ENCODE measurements around the gene GTSE1. TPM values are rescaled to one million over a fixed set of nuclear protein-coding genes. Genes with fewer than 3 reads are reported as not detected.
A peak's percentile ranks its signal among the peaks of the same experiment; 100 is the strongest.

GTSE1 gene
- total RNA-seq, 1 donor from 2014 or later: 29.7 TPM

DNA sequence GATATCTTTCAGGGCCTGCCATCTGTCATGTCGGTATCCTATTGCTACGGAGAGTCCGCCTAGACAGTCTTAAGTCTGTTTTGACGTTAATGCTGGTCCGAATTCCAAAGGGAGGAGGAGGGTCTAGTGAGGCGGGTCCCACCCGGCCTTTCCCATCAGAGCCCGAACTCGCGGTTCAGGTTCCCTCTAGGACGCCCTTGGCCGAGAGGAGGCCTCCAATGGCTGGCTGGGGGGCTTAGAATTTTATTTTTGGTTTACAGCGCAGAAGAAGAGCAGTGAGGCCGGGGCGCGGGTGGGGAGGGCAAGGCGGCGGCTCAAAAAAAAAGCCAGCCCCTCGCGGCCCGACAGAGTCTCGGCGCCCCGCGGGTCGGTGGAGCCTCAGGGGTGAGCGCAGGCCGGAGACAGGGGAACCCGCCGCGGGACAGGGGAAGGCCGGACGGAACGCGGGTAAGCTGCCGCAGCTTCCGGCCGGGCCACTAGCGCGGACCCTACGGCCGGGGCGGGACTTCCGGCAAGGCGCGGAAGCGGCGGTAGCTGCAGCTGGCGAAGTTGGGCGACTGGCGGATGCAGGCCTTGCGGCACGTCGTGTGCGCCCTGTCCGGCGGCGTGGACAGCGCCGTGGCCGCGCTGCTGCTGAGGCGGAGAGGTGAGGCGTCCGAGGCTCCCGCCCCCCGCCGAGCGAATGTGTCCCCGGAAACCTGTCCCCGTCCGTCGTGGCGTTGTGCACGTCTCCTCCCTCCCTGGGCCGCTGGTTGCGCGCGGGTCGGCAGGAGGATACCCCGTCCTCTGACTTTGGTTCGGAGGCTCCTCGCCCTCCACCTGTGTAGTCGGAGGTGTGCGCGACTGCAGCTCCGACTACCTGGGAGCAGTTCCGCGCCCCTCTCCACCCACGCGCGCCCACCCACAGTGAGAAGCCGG is 38.8 kb downstream of the GTSE1 start, which contains the start of gene TRMU:
TSS of gene TRMU (plus strand) at position 514 of the 918 bp plus-strand sequence. CDS start at position 565, 51 bp downstream.
- Histone ChIP-seq H3F3A (ENCODE audit: low read depth) (peaks cover 22% of the 10 kb centered on the region), H4K20me1 (ENCODE audit: low read depth) (peaks cover 27% of the 10 kb centered on the region), H3K4me1 (peaks cover 8% of the 10 kb centered on the region), H3K4me2 (peak within 1 kb of the TSS; percentile 83), H3K27ac (no peak within 1 kb of the TSS), H3K4me3 (peak within 1 kb of the TSS; percentile 88), H3K27me3 (no peaks in the 10 kb centered on the region), H3K36me3 (no peaks in the 10 kb centered on the region), H2AFZ (replicated peaks) (peak within 1 kb of the TSS; percentile 71), H3K9me3 (ENCODE audit: low read depth) (no peaks in the 10 kb centered on the region), H3K79me2 (ENCODE audit: low read depth) (peaks cover 24% of the 10 kb centered on the region), H3K9ac (peak within 1 kb of the TSS; percentile 82)
- Mint-ChIP-seq H3K9me3 (no peaks in the 10 kb centered on the region), H3K27ac (peak within 1 kb of the TSS; percentile 99), H3K4me3 (peak within 1 kb of the TSS; percentile 98), H3K27me3 (ENCODE audit: insufficient read depth, low read depth) (peaks cover 8% of the 10 kb centered on the region), H3K36me3 (peaks cover 24% of the 10 kb centered on the region), H3K4me1 (peaks cover 18% of the 10 kb centered on the region)
- TF ChIP-seq EZH2 (IDR thresholded peaks at IDR 0.05): peak; percentile 39
- TF ChIP-seq EZH2phosphoT487 (IDR thresholded peaks at IDR 0.05): no peak
- DNase-seq (ENCODE audit: low spot score): peak; percentile 95

DNA sequence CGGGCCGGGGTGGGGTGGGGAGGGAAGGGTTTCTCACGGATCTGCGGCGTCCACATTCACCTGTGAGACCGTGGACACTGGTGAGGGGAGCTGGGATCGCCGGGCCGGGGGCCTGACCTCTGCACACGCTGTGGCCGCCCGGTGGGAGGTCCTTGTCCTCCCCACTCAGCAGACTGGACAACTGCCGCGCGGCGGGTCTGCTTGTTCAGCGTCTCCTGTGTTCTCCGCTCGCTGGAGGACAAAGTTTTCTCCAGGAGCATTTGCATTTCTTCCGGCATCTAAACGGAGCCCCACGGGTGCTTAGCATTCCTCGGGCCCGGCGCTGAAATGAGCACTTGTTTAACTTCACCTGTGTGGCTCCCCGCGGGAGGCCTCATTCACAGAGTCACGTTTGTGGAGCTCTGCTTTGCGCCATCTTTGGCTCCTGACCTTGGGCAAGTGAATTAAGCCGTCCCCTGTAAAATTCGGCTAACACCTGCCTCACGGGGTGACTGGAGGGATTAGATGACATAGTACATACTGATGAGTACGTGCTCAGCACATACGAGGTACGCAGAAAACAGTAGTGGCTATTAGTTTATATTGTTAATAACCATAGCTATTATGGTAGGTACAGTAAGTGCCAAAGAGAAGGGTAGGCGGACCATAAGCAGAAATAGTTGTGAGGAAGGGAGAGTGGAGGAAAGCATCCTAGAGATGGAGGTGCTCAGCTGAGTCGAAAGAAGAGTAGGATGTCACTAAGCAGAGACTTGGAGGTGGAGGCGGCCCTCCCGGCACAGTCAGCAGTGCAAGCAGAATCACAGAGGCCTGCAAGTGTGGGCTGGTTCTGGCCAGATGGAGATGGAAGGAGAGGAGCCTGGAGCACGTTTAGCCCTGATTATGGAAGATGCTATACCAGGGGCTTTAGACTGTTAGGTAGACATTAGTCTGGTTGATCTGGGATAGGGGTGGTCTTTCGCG is 39.7 kb downstream of the GTSE1 start:
- H3K79me2 ChIP-seq (ENCODE audit: low read depth): peaks cover 24% of the 10 kb centered on the region
- Mint-ChIP-seq H3K27me3 (ENCODE audit: insufficient read depth, low read depth) (peaks cover 8% of the 10 kb centered on the region), H3K9me3 (no peaks in the 10 kb centered on the region), H3K27ac (peak overlapping the region; percentile 92), H3K4me1 (peaks cover 18% of the 10 kb centered on the region), H3K36me3 (peaks cover 27% of the 10 kb centered on the region), H3K4me3 (peak overlapping the region; percentile 98)
- no peaks in the 10 kb centered on the region for H3K9me3 ChIP-seq (ENCODE audit: low read depth)
- peak overlapping the region; percentile 88 for H3K4me3 ChIP-seq
- peaks cover 32% of the 10 kb centered on the region for H4K20me1 ChIP-seq (ENCODE audit: low read depth)
- no peak overlapping the region for H3K27ac ChIP-seq
- no peaks in the 10 kb centered on the region for H3K36me3 ChIP-seq
- peak overlapping the region; percentile 83 for H3K4me2 ChIP-seq
- peaks cover 8% of the 10 kb centered on the region for H3K4me1 ChIP-seq
- no peaks in the 10 kb centered on the region for H3K27me3 ChIP-seq
- peak overlapping the region; percentile 82 for H3K9ac ChIP-seq
- peaks cover 22% of the 10 kb centered on the region for H3F3A ChIP-seq (ENCODE audit: low read depth)
- no peak for TF ChIP-seq EZH2phosphoT487 (IDR thresholded peaks at IDR 0.05)
- TF ChIP-seq, protein P1, sequence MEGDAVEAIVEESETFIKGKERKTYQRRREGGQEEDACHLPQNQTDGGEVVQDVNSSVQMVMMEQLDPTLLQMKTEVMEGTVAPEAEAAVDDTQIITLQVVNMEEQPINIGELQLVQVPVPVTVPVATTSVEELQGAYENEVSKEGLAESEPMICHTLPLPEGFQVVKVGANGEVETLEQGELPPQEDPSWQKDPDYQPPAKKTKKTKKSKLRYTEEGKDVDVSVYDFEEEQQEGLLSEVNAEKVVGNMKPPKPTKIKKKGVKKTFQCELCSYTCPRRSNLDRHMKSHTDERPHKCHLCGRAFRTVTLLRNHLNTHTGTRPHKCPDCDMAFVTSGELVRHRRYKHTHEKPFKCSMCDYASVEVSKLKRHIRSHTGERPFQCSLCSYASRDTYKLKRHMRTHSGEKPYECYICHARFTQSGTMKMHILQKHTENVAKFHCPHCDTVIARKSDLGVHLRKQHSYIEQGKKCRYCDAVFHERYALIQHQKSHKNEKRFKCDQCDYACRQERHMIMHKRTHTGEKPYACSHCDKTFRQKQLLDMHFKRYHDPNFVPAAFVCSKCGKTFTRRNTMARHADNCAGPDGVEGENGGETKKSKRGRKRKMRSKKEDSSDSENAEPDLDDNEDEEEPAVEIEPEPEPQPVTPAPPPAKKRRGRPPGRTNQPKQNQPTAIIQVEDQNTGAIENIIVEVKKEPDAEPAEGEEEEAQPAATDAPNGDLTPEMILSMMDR (IDR thresholded peaks at IDR 0.05): no peak
- peak; percentile 12 for TF ChIP-seq EZH2 (IDR thresholded peaks at IDR 0.05)
- peak overlapping the region; percentile 71 for H2AFZ ChIP-seq (replicated peaks)
- peak; percentile 70 for DNase-seq (ENCODE audit: low spot score)

DNA sequence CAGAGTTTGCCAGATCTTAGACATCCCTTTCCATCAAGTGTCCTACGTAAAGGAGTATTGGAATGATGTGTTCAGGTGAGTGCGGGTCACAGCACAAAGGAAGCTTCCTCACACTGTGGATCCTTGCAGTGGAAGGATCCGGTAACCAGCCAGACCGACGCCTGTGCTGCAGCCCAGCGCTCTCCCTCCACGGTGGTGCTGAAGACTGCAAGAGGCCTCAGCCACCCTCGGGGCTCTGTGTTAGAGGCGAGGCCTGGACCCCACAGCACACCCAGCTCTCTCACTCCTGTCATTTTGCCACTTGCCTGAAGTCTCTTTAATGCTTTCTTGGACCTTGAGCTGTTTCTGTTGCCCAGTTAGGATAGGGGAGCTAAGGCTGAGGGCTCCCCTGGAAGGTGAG is 41.2 kb downstream of the GTSE1 start:
- peaks cover 31% of the 10 kb centered on the region for H3K36me3 Mint-ChIP-seq
- Histone ChIP-seq H3K4me3 (no peak overlapping the region), H3K4me1 (peaks cover 8% of the 10 kb centered on the region), H3K9ac (no peak overlapping the region), H3K27ac (no peak overlapping the region), H3K36me3 (no peaks in the 10 kb centered on the region), H3K9me3 (ENCODE audit: low read depth) (no peaks in the 10 kb centered on the region), H3F3A (ENCODE audit: low read depth) (peaks cover 22% of the 10 kb centered on the region), H3K27me3 (no peaks in the 10 kb centered on the region), H2AFZ (replicated peaks) (no peak overlapping the region), H3K4me2 (no peak overlapping the region), H3K79me2 (ENCODE audit: low read depth) (peaks cover 24% of the 10 kb centered on the region), H4K20me1 (ENCODE audit: low read depth) (peaks cover 39% of the 10 kb centered on the region)
- peaks cover 18% of the 10 kb centered on the region for H3K4me1 Mint-ChIP-seq
- no peak overlapping the region for H3K27ac Mint-ChIP-seq
- H3K27me3 Mint-ChIP-seq (ENCODE audit: insufficient read depth, low read depth): peaks cover 8% of the 10 kb centered on the region
- TF ChIP-seq EZH2 (IDR thresholded peaks at IDR 0.05) (no peak), EZH2phosphoT487 (IDR thresholded peaks at IDR 0.05) (no peak)
- TF ChIP-seq, protein P1 (IDR thresholded peaks at IDR 0.05): no peak
- no peaks in the 10 kb centered on the region for H3K9me3 Mint-ChIP-seq
- peak overlapping the region; percentile 98 for H3K4me3 Mint-ChIP-seq
- no peak for DNase-seq (ENCODE audit: low spot score)
